H1 (cell line): ENCODE measurements around the gene TNNI2. TPM values are rescaled to one million over a fixed set of nuclear protein-coding genes. Genes with fewer than 3 reads are reported as not detected.

ENCODE experiments used
- CTCF ChIA-PET: fragments of 300-600 bp; sonication (Branson Sonifier 250); formaldehyde crosslinking; loops from one replicate; lab custom pipeline; 2021; ENCODE audit not compliant: partially characterized antibody; lab: Charles Lee
- POLR2A ChIA-PET: fragments of 300-600 bp; sonication (Branson Sonifier 250); formaldehyde crosslinking; loops from one replicate; lab custom pipeline; 2021; ENCODE audit warnings: inconsistent platforms; ENCODE audit not compliant: partially characterized antibody; lab: Charles Lee
- DNase-seq, 2 experiments: peaks; one replicate each; pipeline versions ENCODE4 v3.0.0 to v3.0.0-alpha.2; 2010 to 2022; ENCODE audit warnings: low spot score in 2 of 2, low read depth in 1 of 2, mixed read lengths in 1 of 2
- FAIRE-seq: peaks from 2 replicates; lab custom pipeline; 2011; peaks lifted over from hg19 to GRCh38; lab: Jason Lieb, UNC
- H2AFZ ChIP-seq: 2 replicates; pipeline ENCODE4 v1.8.1; 2012; ENCODE audit warnings: low read length, inconsistent platforms
- H2AK5ac ChIP-seq: 2 replicates; pipeline ENCODE4 v1.6.1; 2013; ENCODE audit warnings: low read depth, low read length
- H2BK120ac ChIP-seq: replicated peaks from 2 replicates; pipeline ENCODE3; 2013; ENCODE audit warnings: low read depth, low read length, inconsistent platforms
- H2BK12ac ChIP-seq: 2 replicates; pipeline ENCODE4 v1.6.1; 2013; ENCODE audit warnings: low read depth, low read length
- H2BK15ac ChIP-seq: 2 replicates; pipeline ENCODE4 v1.6.1; 2013; ENCODE audit warnings: low read length
- H2BK20ac ChIP-seq: 2 replicates; pipeline ENCODE4 v1.6.1; 2013; ENCODE audit warnings: low read length
- H2BK5ac ChIP-seq: 2 replicates; pipeline ENCODE4 v1.6.1; 2013; ENCODE audit warnings: low read depth, low read length
- H3K14ac ChIP-seq: 2 replicates; pipeline ENCODE4 v1.6.1; 2013; ENCODE audit warnings: inconsistent platforms; ENCODE audit not compliant: insufficient read length
- H3K18ac ChIP-seq: 2 replicates; pipeline ENCODE4 v1.6.1; 2013; ENCODE audit warnings: low read length; ENCODE audit errors: extremely low read depth
- H3K23ac ChIP-seq: 2 replicates; pipeline ENCODE4 v1.6.1; 2013; ENCODE audit warnings: inconsistent platforms; ENCODE audit not compliant: insufficient read length
- H3K23me2 ChIP-seq: 2 replicates; pipeline ENCODE4 v1.6.1; 2013; ENCODE audit warnings: low read depth, low read length
- H3K27ac ChIP-seq: 2 replicates; pipeline ENCODE4 v1.6.1; 2011; ENCODE audit warnings: low read depth, low read length, inconsistent platforms
- H3K27me3 ChIP-seq, 4 experiments: replicated peaks in 1 of 4; 1 replicate in 1 of 4; 2 replicates in 3 of 4; pipeline versions ENCODE4 v1.6.1 to v1.8.1; 2011 to 2013; ENCODE audit warnings: low read length in 3 of 4, mild to moderate bottlenecking in 3 of 4, inconsistent platforms in 2 of 4, mixed read lengths in 2 of 4, moderate library complexity in 1 of 4; ENCODE audit not compliant: control insufficient read depth in 3 of 4, insufficient read depth in 3 of 4; ENCODE audit errors: extremely low read depth in 1 of 4
- H3K36me3 ChIP-seq, 4 experiments: 2 replicates each; pipeline versions ENCODE4 v1.6.1 to v1.8.1; 2011 to 2013; ENCODE audit warnings: mild to moderate bottlenecking in 4 of 4, low read length in 3 of 4, moderate library complexity in 2 of 4, control low read depth in 1 of 4, inconsistent platforms in 1 of 4; ENCODE audit not compliant: insufficient read depth in 4 of 4, control insufficient read depth in 2 of 4
- H3K4ac ChIP-seq: replicated peaks from 2 replicates; pipeline ENCODE3; 2013; ENCODE audit warnings: low read length, low read depth, mixed read lengths, inconsistent platforms; ENCODE audit not compliant: insufficient read length
- H3K4me1 ChIP-seq, 4 experiments: replicated peaks in 1 of 4; 1 replicate in 1 of 4; 2 replicates in 3 of 4; pipeline versions ENCODE4 v1.6.1 to v1.8.1; 2011 to 2013; ENCODE audit warnings: low read length in 3 of 4, inconsistent platforms in 2 of 4, mixed read lengths in 1 of 4; ENCODE audit not compliant: insufficient read depth in 4 of 4, control insufficient read depth in 3 of 4
- H3K4me2 ChIP-seq, 2 experiments: 2 replicates each; pipeline versions ENCODE4 v1.6.1 to v1.8.1; 2011 to 2013; ENCODE audit warnings: low read depth in 2 of 2, low read length in 2 of 2, control low read depth in 1 of 2, inconsistent platforms in 1 of 2, mild to moderate bottlenecking in 1 of 2; ENCODE audit not compliant: insufficient read depth in 1 of 2
- H3K4me3 ChIP-seq, 4 experiments: fragments of 200-600, 300-600 bp in 1 of 4; sonication (generic), shearing (Covaris generic), sonication (Bioruptor Twin) in 1 of 4; 2 replicates each; pipeline versions ENCODE4 v1.5.1 to v1.8.1; 2011 to 2016; ENCODE audit warnings: low read length in 4 of 4, low read depth in 3 of 4, control low read depth in 2 of 4, inconsistent platforms in 2 of 4, mild to moderate bottlenecking in 2 of 4, mixed read lengths in 1 of 4, moderate library complexity in 1 of 4; ENCODE audit not compliant: insufficient read depth in 2 of 4; ENCODE audit errors: extremely low read depth in 1 of 4
- H3K56ac ChIP-seq: replicated peaks from 2 replicates; pipeline ENCODE3; 2013; ENCODE audit warnings: low read depth, mild to moderate bottlenecking, mixed read lengths, low read length, inconsistent platforms; ENCODE audit not compliant: insufficient read length
- H3K79me1 ChIP-seq: 2 replicates; pipeline ENCODE4 v1.6.1; 2013; ENCODE audit warnings: low read depth, low read length, control low read depth
- H3K79me2 ChIP-seq, 2 experiments: 2 replicates each; pipeline versions ENCODE4 v1.6.1 to v1.8.1; 2012 to 2013; ENCODE audit warnings: low read length in 2 of 2, mild to moderate bottlenecking in 2 of 2, inconsistent platforms in 1 of 2; ENCODE audit not compliant: insufficient read depth in 2 of 2, control insufficient read depth in 1 of 2
- H3K9ac ChIP-seq, 4 experiments: replicated peaks in 1 of 4; 1 replicate in 1 of 4; 2 replicates in 3 of 4; pipeline versions ENCODE4 v1.6.1 to v1.8.1; 2011 to 2013; ENCODE audit warnings: low read depth in 3 of 4, low read length in 3 of 4, control low read depth in 2 of 4, mild to moderate bottlenecking in 2 of 4, moderate library complexity in 2 of 4, inconsistent platforms in 1 of 4; ENCODE audit errors: extremely low read depth in 1 of 4
- H3K9me3 ChIP-seq, 2 experiments: 2 replicates each; pipeline versions ENCODE4 v1.6.1 to v1.8.1; 2012 to 2013; ENCODE audit warnings: mild to moderate bottlenecking in 2 of 2, moderate library complexity in 2 of 2, control low read depth in 1 of 2, inconsistent platforms in 1 of 2, low read depth in 1 of 2, low read length in 1 of 2, mixed read lengths in 1 of 2; ENCODE audit not compliant: insufficient read depth in 2 of 2
- H4K20me1 ChIP-seq, 2 experiments: replicated peaks in 1 of 2; 2 replicates each; pipeline versions ENCODE3 to v1.8.1; 2011 to 2013; ENCODE audit warnings: inconsistent platforms in 2 of 2, low read length in 2 of 2, mild to moderate bottlenecking in 1 of 2; ENCODE audit not compliant: insufficient read depth in 2 of 2, control insufficient read depth in 1 of 2
- H4K5ac ChIP-seq: 2 replicates; pipeline ENCODE4 v1.6.1; 2013; ENCODE audit warnings: low read length, low read depth, mixed read lengths, inconsistent platforms; ENCODE audit not compliant: insufficient read length
- H4K8ac ChIP-seq: 2 replicates; pipeline ENCODE4 v1.8.0; 2013; ENCODE audit warnings: mild to moderate bottlenecking, moderate library complexity, low read length, inconsistent platforms; ENCODE audit not compliant: insufficient read depth; ENCODE audit errors: extremely low read depth
- H4K91ac ChIP-seq: replicated peaks from 2 replicates; pipeline ENCODE3; 2013; ENCODE audit warnings: low read length, mixed read lengths, inconsistent platforms; ENCODE audit not compliant: insufficient read length
- ASH2L ChIP-seq: fragments of 200-600, 300-600 bp; sonication (generic); IDR thresholded peaks from one replicate; pipeline ENCODE4 v1.7.1; 2017; ENCODE audit warnings: low read length
- CHD1 ChIP-seq: IDR thresholded peaks from 2 replicates; pipeline ENCODE4 v1.6.1; 2012; ENCODE audit warnings: low read depth, low read length, improper control_type of control experiment
- CHD2 ChIP-seq: IDR thresholded peaks from 2 replicates; pipeline ENCODE4 v1.6.1; 2012; ENCODE audit warnings: low read length, improper control_type of control experiment
- CREB1 ChIP-seq: IDR thresholded peaks from 2 replicates; pipeline ENCODE4 v1.6.1; 2012; ENCODE audit warnings: inconsistent platforms
- CTBP2 ChIP-seq: IDR thresholded peaks from 2 replicates; pipeline ENCODE4 v1.7.0; 2011; ENCODE audit warnings: borderline replicate concordance, mild to moderate bottlenecking, moderate library complexity, mixed read lengths, low read length; ENCODE audit not compliant: insufficient read depth, insufficient read length
- HDAC6 ChIP-seq: IDR thresholded peaks from one replicate; pipeline ENCODE4 v1.7.1; 2012; ENCODE audit warnings: low read depth, mild to moderate bottlenecking, inconsistent platforms, low read length, moderate library complexity
- KDM5A ChIP-seq: fragments of 200-600 bp; IDR thresholded peaks from 2 replicates; pipeline ENCODE4 v1.7.1; 2012; ENCODE audit warnings: mild to moderate bottlenecking, low read length, inconsistent platforms, mixed read lengths
- NANOG ChIP-seq: IDR thresholded peaks from 2 replicates; pipeline ENCODE4 v1.6.1; 2011; ENCODE audit warnings: low read length, low read depth, mild to moderate bottlenecking, inconsistent platforms; ENCODE audit not compliant: insufficient read depth, poor library complexity, severe bottlenecking
- NRF1 ChIP-seq: IDR thresholded peaks from 2 replicates; pipeline ENCODE4 v1.6.1; 2011; ENCODE audit warnings: mild to moderate bottlenecking, low read depth, low read length, improper control_type of control experiment
- POLR2AphosphoS5 ChIP-seq: IDR thresholded peaks from 2 replicates; pipeline ENCODE4 v1.6.1; 2011; ENCODE audit warnings: low read depth, low read length
- POU5F1 ChIP-seq: IDR thresholded peaks from 2 replicates; pipeline ENCODE4 v1.6.1; 2011; ENCODE audit warnings: low read depth, mild to moderate bottlenecking, low read length, moderate library complexity
- SP2 ChIP-seq: IDR thresholded peaks from 2 replicates; pipeline ENCODE4 v1.6.1; 2012; ENCODE audit warnings: mild to moderate bottlenecking, low read length, inconsistent platforms
- SUZ12 ChIP-seq: fragments of 200-600 bp; sonication (generic); IDR thresholded peaks from 2 replicates; pipeline ENCODE4 v1.6.1; 2012; ENCODE audit warnings: mild to moderate bottlenecking, inconsistent platforms, low read length, moderate library complexity, mixed read lengths
- TCF12 ChIP-seq: IDR thresholded peaks from 2 replicates; pipeline ENCODE4 v1.6.1; 2011; ENCODE audit warnings: low read depth, mild to moderate bottlenecking, low read length
- WGBS, 2 experiments: shearing (Covaris generic) in 1 of 2; methylation state at CpG; one replicate each; pipeline versions ENCODE4 v1.1.6 to v1.1.7; 2013 to 2015; ENCODE audit warnings: low lambda C conversion rate in 2 of 2, mixed read lengths in 2 of 2, inconsistent platforms in 1 of 2, low coverage in 1 of 2, missing lambda C conversion rate in 1 of 2; ENCODE audit not compliant: insufficient replicate concordance in 2 of 2, insufficient coverage in 1 of 2, insufficient read length in 1 of 2; ENCODE audit errors: extremely low coverage in 1 of 2, missing lambda C conversion rate in 1 of 2; 5-methylcytosine and 5-hydroxymethylcytosine counted together
- polyA plus RNA-seq, 7 experiments: library from polyadenylated mRNA; depleted of rRNA in 3 of 7; stranded (reverse) in 5 of 7; unstranded in 2 of 7; fragments of >200 nt in 5 of 7; fragments of 200-250 nt in 2 of 7; gene quantifications; 1 replicate in 5 of 7; 2 replicates in 1 of 7; 4 replicates in 1 of 7; pipeline versions ENCODE4 v1.2.1 to v1.2.3, GENCODE V29; 2011 to 2013; ENCODE audit warnings: missing spikeins in 2 of 7, mixed read lengths in 2 of 7
- total RNA-seq: library from RNA; stranded (reverse); fragmentation: NEBNext Ultra II Directional; extraction: Animal tissue kit (Norgen Biotek cat#: 25700); gene quantifications from 2 replicates; pipeline ENCODE4 v1.2.1, GENCODE V29; 2021

Gene TNNI2
- total and polyA plus RNA-seq, 2 of the 8 experiments (the other 6 are each of a cell fraction or from before 2014, with no cell fraction given), result not detected

- H3K27ac ChIP-seq, result no peak overlapping the region
- H2AK5ac ChIP-seq, result no peak overlapping the region
- no peaks in the 10 kb centered on the region for H4K20me1 ChIP-seq
- H3K4me1 ChIP-seq, result no peaks in the 10 kb centered on the region
- no peak overlapping the region for H4K5ac ChIP-seq
- no peak for FAIRE-seq
- H3K79me2 ChIP-seq, result no peaks in the 10 kb centered on the region
- H3K9ac ChIP-seq, result no peak overlapping the region
- CTCF ChIA-PET, result interaction anchor here (0.6 to 3.7 kb wide), 6 partner anchors 19 to 144 kb away, joined by 3 to 11 read pairs (median 4); no protein-coding TSS in a partner anchor
- TF ChIP-seq NRF1, result no peak
- TF ChIP-seq TCF12, result no peak
- TF ChIP-seq KDM5A, result no peak
- TF ChIP-seq POLR2AphosphoS5, result no peak
- TF ChIP-seq POU5F1, result no peak
- no peak for TF ChIP-seq CHD2
- no peak for TF ChIP-seq CHD1
- no peak for TF ChIP-seq SP2
- TF ChIP-seq NANOG, result no peak
- TF ChIP-seq SUZ12, result no peak
- TF ChIP-seq CTBP2, result no peak
- no peak for TF ChIP-seq ASH2L
- TF ChIP-seq HDAC6, result no peak
- TF ChIP-seq CREB1, result no peak
- TF ChIP-seq, all 59 proteins: peak for 0
- Histone ChIP-seq H3K36me3 (no peaks in the 10 kb centered on the region), H3K56ac (no peak overlapping the region), H2AFZ (no peak overlapping the region), H2BK15ac (no peak overlapping the region), H3K79me1 (no peaks in the 10 kb centered on the region), H3K4me2 (no peak overlapping the region), H2BK20ac (no peak overlapping the region), H3K23ac (no peak overlapping the region), H4K91ac (no peak overlapping the region), H3K18ac (no peak overlapping the region), H2BK120ac (no peak overlapping the region), H3K9me3 (no peaks in the 10 kb centered on the region), H3K14ac (no peak overlapping the region), H3K4ac (no peak overlapping the region), H3K4me3 (no peak overlapping the region), H2BK12ac (no peak overlapping the region), H3K27me3 (peaks cover 0 to 3% (median 1%) of the 10 kb centered on the region in 4 experiments; a peak in 1 of 7 replicates), H3K23me2 (no peaks in the 10 kb centered on the region; the same call in 1 of the 2 replicates), H2BK5ac (no peak overlapping the region), H4K8ac (no peak overlapping the region)
- WGBS, 2 experiments, result 87% methylated on average over 6 of the region's 6 CpGs; no CpG with 5 or more reads in 1 of the 2 experiments
- DNase-seq, result no peak
- POLR2A ChIA-PET, result no interaction called here
These were observed 46.9 kb upstream of the TNNI2 start for GRCh38 chr11:1791912-1792311.
